HCT116 (cell line): ENCODE measurements around the gene CFAP126.
"Not testable (repeated sequence)": the region's sequence is repeated elsewhere in the genome, so short reads cannot be mapped to it uniquely, and the experiment has no call there.

Experiments used
- EZH2 ChIP-seq: fragments of 200-600 bp; sonication (generic); IDR thresholded peaks from 2 replicates; pipeline ENCODE4 v1.6.1; 2017; ENCODE audit warnings: antibody characterized with exemption, mixed run types
- SRF ChIP-seq: IDR thresholded peaks from 2 replicates; pipeline ENCODE4 v1.6.1; 2012; ENCODE audit warnings: low read depth
- TF ChIP-seq, protein P1 (sequence below), 3 experiments: fragments of 200-600 bp in 1 of 3; sonication (generic) in 1 of 3; IDR thresholded peaks in 2 of 3; conservative IDR thresholded peaks in 1 of 3; 2 replicates each; pipeline ENCODE4 v1.5.1; 2012 to 2017; ENCODE audit warnings: low read depth in 2 of 3, low read length in 2 of 3, antibody characterized with exemption in 1 of 3, borderline replicate concordance in 1 of 3, control low read depth in 1 of 3, mild to moderate bottlenecking in 1 of 3, mixed read lengths in 1 of 3, mixed run types in 1 of 3, moderate library complexity in 1 of 3; ENCODE audit not compliant: insufficient read depth in 1 of 3

DNA sequence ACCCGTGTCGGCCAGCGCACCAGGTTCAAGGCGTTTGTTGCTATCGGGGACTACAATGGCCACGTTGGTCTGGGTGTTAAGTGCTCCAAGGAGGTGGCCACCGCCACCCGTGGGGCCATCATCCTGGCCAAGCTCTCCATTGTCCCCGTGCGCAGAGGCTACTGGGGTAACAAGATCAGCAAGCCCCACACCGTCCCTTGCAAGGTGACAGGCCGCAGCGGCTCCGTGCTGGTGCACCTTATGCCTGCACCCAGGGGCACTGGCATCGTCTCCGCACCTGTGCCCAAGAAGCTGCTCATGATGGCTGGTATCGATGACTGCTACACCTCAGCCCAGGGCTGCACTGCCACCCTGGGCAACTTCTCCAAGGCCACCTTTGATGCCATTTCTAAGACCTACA, 38.9 kb upstream of the CFAP126 start:
- TF ChIP-seq, protein P1, sequence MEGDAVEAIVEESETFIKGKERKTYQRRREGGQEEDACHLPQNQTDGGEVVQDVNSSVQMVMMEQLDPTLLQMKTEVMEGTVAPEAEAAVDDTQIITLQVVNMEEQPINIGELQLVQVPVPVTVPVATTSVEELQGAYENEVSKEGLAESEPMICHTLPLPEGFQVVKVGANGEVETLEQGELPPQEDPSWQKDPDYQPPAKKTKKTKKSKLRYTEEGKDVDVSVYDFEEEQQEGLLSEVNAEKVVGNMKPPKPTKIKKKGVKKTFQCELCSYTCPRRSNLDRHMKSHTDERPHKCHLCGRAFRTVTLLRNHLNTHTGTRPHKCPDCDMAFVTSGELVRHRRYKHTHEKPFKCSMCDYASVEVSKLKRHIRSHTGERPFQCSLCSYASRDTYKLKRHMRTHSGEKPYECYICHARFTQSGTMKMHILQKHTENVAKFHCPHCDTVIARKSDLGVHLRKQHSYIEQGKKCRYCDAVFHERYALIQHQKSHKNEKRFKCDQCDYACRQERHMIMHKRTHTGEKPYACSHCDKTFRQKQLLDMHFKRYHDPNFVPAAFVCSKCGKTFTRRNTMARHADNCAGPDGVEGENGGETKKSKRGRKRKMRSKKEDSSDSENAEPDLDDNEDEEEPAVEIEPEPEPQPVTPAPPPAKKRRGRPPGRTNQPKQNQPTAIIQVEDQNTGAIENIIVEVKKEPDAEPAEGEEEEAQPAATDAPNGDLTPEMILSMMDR (IDR thresholded peaks at IDR 0.05 in 2 of 3, conservative IDR thresholded peaks at IDR 0.05 in 1 of 3; ENCODE audit: borderline replicate concordance in 1 of 3, insufficient read depth in 1 of 3, low read depth in 2 of 3, low read length in 2 of 3): not testable (repeated sequence)
- TF ChIP-seq EZH2, SRF: not testable (repeated sequence)
